Measurements from ENCODE around the gene LSM7.

DNA sequence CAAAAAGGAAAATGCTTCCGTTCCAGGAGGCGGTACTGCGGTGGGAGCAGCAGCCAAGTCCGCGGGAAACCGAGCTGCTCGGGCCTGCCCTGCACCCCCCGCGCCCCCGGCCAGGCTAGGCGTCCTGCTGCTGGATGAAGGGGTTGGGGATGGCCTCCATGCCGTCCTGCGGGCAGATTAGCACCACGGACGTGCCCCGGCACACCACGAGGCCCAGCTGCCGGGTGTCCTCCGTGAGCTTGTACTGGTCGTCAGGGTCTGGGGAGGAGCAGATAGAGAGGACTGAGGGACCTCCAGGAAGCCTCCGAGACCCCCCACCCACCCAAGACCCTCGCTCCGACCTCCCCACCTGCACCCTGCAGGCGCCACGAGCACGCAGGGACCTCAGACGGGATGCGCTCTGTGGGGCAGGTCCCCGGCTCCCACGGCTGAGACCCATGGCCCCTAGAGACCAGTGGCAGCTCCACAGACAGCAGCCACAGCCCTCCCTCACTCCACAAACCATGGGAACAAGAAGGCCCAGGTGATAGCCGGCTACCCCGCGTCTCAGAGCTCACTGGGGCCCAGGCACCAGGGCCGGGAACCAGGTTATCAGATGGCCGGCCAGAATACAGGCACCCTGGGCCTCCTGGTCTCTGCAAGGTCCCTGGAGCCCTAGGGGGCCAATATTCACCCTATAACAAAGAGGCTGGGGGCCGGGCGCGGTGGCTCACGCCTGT is 6.7 kb downstream of the LSM7 start:
- TF ChIP-seq EZH2 (IDR thresholded peaks at IDR 0.05) (no peak), POLR2AphosphoS5 (IDR thresholded peaks at IDR 0.05; ENCODE audit: borderline replicate concordance, low read depth, low read length) (no peak)

Data from SK-N-MC (cell line).